Islet precursor cell (in vitro differentiated cells): Measurements from ENCODE around the gene PIK3R6.

Source experiments
- DNase-seq: peaks from one replicate; pipeline ENCODE4 v3.0.0-alpha.2; 2018

Gene PIK3R6

GRCh38 chr17:8849311-8850041, 18.0 kb downstream of the PIK3R6 start:
- DNase-seq: no peak

- no peak for DNase-seq
Observed at GRCh38 chr17:8847891-8848290, 19.6 kb downstream of the PIK3R6 start.

DNA sequence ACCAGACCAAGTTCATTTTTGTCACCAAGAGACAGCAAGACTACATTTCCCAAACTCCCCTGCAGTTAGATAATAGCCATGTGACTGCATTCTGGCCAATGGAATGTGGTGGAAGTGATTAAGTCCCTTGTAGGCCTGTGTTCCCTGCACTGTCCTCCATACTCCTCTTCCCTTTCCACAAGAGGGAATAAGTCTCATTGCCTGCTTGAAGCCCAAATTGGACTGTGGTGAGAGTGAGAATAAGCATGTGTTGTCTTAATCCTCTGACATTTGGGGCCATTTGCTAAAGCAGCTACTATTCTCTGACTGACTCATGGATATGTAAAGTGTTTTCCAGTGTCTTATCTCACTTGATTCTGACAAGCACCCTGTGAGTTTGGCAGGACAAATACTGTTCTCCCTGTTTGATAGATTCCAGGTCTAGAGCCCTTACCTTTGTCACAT, 20.7 kb downstream of the PIK3R6 start:
- DNase-seq: peak; percentile 76

DNA sequence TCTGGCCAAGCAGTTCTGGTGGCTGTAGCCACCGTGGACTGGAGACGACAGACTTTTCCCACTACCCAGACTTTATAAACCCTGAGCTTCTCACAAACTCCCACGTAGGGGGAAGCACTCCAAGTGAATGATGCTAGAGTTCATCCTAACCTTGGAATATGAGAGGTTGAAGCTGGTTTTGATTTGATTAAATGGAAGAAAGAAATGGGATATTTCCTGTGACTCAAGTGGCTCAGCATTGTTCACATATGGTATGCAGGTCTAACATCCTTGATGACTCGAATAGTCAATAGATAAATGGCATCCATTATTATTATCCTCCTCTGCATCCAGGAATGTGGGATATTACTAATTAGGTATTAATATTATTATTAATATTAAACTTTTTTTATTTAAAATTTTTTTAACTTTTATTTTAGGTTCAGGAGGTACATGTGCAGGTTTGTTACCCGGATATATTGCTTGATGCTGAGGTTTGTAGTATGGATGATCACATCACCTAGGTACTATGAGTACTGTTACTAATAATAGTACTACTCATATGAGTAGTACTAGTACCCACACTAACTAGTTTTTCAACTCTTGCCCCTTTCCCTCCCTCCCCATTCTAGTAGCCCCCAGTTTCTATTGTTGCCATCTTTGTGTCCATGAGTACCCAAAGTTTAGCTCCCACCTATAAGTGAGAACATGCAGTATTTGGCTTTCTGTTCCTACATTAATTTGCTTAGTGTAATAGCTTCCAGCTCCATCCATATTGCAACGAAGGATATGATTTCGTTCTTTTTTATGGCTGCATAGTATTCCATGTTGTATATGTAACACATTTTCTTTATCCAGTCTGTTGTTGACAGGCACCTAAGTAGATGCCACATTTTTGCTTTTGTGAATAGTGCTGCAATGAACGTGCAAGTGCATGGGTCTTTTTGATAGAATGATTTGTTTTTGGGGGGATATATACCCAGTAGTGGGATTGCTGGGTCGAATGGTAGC, 22.9 kb downstream of the PIK3R6 start:
- no peak for DNase-seq

- DNase-seq: no peak
Observed at GRCh38 chr17:8843344-8843743, 24.1 kb downstream of the PIK3R6 start.

- no peak for DNase-seq
Observed at GRCh38 chr17:8841844-8842243, 25.6 kb downstream of the PIK3R6 start.

DNA sequence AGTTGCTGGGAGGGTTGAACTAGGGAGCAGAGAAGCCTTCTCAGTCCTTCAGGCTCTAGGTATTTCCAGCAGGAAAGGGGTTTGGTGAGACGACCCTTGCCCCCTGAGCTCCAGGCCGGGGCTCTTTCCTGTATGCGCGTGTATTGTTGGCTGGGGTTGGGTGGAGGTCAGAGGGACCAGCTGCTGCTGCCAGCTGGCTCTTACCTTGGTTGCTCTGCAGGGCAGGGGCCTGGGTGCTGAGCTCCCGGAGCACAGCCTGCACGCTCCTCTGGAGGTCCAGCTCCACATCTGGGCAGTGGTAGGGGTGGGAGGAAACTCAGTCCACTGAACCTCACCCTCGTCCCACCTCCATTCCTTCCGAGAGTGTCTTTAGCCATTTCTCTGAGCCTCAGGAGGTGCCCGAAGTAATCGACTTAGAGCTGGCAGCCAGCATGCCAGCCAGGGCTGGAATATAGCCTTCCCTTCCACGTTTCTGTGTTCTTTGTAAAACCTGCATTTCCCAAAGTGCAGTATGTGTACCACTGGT, 28.0 kb downstream of the PIK3R6 start:
- no peak for DNase-seq

- DNase-seq: no peak
Observed at GRCh38 chr17:8838551-8839095, 28.9 kb downstream of the PIK3R6 start.

DNA sequence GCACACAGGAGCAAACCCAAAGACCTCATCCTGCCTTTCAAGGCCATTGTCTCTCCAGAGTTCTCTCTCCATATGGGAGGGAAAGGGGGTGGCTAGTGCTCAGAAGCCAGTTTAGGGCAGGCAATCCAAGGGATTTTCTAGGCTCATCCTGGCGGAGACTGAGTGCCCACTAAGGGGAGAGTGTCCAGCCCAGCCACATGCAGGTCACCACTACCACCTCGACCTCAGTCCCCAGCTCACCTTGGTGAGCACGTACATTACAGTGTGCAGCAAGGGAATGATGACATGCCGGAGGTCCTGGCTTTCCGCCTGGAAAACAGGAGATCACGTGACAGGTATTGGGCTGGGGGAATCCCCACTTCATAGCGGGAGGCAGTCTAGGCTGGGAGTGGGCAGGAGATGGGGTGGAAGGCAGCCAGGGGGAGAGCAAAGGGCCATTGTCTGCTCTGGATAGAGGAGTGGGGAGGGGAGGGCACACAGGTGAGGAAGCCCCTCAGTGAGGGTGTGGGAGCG, 29.9 kb downstream of the PIK3R6 start:
- DNase-seq: no peak

DNA sequence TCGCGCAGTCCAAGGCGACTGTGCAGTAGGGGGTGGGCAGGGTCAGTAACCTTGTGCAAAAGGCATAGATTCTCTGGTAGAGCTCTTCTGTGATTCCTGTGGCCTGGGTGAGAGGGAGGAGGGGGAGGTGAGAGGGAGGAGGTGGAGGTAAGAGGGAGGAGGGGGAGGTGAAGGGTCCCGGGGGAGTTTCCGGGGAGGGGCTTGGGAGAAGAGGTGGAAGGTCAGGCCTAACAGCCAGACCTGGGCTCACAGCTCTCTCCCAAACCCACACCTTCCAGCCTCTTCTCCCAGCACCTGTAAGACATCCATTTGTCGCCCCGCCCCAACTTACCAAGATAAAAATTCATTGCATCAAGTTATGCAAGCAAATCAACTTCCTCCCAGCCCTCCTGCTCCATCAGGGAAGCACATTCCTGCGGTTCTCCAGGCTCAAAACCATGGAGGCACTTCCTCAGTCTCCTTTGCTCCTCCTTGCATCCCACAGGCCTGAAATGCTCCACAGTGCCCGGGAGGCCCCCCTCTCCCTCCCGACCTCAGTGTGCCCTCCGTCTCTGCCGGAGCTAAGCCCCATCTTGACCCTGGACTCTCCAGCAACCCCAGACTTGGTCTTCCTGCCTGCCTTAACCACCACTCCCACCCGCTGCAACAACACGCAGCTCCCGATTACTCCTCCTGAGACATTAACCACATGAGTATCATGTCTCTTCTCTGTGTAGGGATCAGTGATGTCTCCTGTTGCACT, 30.5 kb downstream of the PIK3R6 start:
- no peak for DNase-seq

DNA sequence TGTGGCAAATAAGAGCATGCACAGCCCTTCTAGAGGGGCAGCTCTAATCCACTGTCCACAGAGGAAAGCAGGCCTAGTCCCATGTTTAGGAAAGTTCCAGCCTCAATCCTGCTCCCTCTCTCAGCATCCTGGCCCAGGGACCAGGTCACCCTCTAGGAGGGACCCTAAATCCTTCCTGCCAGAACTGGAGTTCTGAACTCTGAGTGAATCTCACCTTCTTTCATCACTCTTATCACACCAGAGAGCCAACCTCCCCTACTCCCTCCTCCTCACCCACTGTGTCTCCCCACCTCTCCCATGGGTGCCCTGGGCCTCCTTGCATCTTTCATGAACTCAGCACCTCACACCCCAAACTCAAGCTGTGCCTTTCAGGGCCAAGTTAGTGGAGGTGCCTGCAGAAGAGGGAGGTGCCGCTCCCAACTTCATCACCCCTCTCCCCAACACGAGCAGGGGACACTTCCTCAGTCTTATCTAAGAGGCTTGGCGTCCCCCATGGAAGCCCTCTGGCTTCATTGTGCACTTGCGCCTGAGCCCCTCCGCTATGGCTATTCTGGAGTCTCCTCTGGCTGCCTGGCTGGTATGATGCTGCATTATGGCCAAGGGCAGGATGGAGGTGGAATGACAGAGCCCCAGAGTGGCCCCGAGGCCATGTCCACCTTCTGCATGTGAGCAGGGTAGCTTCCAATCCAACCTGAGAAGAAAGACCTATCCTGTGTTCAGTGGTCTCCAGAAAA, 31.7 kb downstream of the PIK3R6 start:
- no peak for DNase-seq

DNA sequence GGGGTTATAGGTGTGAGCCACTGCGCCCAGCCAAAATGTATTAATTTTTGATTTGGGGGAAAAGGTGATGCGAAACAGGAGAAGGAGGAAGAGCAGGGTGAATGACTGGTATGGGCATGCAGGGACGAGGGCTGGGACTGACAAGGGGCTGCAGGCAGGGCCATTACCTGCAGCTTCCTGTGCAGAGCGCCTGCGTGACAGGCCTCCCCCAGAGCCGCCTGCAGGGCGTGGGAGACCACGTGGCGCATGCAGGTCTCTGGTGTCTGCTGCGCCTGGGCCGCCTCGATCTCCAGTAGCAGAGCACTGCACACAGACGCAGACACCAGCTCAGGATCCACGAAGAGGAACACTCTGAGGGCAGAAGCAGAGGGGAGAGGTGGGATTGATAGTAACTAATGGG, 32.4 kb downstream of the PIK3R6 start:
- DNase-seq: peak; percentile 79

DNA sequence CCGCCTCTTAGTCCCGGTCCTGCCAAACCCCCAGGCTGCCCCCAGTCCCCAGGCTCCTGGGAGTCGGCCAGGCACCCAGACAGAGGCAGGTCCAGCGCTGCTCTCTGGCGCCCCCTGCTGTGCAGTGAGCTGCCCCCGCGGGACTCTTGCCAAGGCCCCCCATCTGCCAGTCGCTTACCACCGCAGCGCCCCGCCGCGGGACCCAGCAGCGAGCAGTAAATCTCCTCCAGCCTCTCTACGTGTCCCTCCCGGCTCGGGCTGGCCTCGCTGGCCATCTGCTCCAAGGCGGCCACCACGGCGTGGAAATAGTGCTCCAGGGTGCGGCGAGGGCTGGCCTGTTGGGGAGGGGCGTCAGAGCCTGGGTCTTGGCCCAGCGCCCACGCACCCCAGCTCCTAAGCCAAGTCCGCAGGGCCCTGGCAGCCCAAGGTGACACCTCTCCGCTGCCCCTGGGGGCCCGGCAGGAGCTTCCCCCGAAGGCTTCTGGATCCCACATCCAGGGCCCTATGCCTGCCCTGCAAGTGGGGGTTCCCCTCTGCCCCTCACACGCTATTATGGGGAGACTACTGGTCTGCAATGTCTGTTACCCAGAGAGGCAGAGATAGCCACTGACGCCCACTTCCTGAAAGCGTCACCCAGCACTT, 34.6 kb downstream of the PIK3R6 start:
- peak; percentile 85 for DNase-seq

GRCh38 chr17:8831234-8831849, 36.1 kb downstream of the PIK3R6 start:
- no peak for DNase-seq

DNA sequence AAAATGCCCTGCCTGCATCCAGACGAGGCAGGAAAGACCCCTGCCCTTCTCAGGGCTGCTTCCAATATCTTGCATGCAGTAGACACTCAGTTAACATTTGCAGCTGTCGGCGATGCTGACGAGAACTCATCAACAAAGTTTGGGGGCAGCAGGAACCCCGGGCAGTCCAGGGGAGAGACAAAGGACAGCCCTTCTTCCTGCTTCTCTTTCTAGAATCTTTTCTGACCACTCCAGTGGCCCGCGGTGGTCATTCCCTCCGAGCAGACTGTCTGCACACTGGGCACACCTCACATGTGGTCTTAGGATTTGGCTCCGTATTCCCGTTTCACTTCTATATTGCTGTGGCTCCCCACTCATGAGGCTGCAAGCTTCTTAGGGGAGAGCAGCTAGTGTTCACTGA, 37.3 kb downstream of the PIK3R6 start:
- DNase-seq: peak; percentile 54

- DNase-seq: no peak
Observed at GRCh38 chr17:8829036-8829941, 38.2 kb downstream of the PIK3R6 start.

DNA sequence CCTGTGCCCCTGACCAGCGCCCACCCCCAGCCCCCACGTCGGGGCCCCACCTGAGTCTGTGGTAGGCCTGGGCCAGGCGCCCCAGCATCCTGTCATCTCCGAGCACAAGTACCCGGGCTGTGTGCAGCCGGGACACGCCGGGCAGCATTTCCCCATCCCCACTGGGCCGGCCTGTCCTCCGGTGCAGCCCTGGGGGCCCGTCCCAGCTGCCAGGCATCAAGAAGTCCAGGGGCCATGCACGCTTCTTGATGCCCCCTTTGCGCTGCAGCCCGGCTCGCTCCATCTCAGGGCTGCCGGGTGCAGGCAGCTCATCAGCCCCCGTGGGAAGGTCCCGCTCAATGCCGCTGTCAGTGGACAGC, 39.0 kb downstream of the PIK3R6 start:
- no peak for DNase-seq

DNA sequence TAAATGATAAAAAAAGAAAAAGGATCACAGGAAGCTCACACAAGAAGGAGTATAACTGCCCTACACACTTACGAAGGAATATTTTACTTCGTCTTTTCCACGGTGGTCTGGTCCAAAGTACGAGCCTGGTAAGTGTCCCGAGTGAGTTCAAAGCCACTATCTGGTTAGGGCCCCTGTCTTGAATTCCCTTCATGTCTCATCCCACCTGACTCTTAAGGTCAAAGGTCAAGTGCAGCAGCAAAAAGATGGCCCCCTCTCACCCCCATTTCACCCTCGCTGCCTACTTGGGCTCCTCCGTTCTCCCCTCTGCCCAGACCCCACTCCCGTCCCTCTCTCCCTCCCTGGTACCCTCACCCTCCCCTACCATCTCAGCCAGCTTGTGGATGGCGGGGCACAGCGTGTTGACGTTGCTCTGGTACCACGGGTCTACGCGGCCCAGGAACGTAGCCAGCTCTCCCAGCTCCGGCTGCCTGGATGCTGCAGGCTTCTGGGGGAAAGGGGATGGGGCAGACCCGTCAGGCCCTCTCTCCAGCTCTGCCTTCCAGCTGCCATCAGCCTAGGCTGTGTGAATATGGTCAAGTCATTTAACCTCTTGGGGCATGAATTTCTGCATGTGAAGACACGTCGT, 40.6 kb downstream of the PIK3R6 start:
- peak; percentile 52 for DNase-seq

DNA sequence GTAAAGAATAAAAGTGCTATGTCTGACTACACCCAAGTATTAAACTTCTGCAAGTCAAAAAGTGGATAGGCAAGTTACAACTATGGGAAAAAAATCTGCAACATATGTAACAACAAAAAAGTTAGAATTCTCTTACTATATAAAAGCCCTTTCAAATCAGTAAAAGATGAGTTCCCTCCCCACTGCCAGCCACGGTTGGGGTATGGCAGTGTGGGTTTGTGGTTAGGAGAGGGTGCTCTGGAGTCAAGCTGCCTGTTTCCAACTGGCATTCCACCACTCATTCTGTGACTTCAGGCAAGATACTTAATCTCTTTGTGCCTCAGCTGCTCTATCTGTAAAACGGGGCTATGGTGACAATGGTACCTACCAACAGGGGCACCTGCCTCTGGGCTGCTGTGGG, 41.7 kb downstream of the PIK3R6 start:
- no peak for DNase-seq
